IPS-NIHi7 (cell line): ENCODE measurements around the gene GRM7.

Experiments
- DNase-seq: peaks from one replicate; pipeline ENCODE4 v3.0.0; 2012; ENCODE audit warnings: mixed read lengths; ENCODE audit errors: extremely low spot score

Gene GRM7

DNA sequence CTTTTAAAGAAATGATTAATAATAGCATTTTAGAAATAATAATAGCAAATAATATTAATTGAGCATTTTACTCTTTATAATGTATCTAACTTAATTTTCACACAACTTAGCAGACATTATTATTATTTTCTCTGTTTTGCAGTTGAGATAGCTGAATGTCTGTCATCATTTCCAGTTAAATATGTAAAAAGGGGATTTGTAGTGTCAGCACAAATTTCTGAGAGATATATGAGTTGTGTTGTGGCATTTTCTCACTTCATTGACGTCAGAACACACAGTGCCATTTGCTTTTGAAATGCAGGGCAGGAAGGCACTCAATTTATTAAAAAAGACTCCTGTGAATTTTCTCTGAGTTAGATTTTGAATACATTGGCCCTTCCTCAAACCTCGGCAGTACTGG, 111.0 kb downstream of the GRM7 start:
- no peak for DNase-seq

DNA sequence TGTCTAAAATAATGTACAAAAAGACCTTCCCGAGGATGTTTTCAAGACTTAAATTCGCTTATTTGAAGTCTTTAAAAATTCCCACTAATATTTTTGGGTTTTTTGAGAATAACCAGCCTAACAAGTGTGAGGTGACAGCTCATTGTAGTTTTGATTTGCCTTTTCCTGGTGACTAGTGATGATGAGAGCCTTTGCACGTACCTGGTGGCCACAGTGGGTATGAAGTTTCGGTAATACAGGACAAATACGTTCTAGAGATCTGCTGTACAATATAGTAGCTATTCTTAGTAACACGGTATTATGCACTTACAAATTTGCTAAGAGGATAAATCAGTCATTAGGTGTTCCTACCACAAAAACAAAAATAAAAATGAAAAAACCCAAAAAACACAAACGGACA, 124.9 kb downstream of the GRM7 start:
- no peak for DNase-seq

DNA sequence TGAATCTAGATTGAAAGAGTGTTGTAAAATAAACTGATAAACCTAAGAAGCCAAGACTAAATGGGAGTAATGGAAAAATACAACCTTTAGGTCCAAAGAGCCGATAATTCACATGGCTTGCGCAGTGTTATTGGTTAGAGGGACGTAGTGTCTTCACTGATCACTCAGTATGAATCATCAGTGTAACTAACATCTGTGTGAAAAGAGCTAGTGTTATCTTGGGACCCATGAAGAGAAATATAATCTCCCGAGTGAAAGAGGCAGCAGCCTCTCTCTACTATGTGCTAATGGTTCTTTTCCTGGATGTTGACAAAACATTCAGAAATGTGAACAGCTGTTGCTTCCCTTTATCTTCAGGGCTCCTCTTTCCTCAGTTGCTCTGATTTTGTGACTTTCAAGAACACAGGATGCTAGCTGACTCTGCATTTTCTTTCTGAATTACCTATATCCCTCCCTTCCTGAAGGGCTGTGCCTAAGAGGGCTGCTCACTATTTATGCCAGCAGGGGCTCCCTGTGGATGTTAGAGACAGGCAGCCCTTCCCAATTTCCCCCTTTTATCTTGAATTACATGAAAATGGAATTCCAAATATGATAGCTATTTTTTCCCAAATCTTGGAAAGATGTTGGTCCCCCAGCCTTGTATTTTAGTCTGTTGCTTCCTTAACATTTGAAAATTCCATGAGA, 128.8 kb downstream of the GRM7 start:
- no peak for DNase-seq

DNA sequence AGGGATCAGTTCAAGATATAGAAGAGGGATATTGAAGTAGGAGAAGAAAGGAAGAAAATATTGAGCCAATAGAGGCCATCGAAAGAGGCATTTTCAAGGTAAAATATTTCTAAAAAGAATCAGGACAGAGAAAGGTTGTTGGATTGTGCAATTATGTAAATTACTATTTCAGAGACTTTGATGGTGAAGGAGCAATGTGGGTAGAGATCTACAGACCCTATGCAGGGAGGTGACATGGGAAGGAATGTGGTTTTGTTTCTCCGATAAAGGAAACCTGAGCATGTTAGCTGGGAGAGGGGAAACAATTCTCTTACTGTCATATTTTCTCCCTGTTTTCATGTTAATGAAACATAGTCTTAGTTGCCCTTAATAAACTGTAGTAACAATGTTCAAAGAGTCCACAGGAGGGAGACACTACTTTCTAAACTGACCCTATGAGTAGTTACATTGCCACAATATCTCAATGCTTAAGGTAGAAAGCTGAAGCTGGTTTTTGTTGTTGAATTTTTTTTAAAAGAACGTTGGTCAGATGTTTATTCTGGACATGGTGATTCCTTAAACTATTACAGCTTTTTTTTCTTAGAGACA, 133.3 kb downstream of the GRM7 start:
- DNase-seq = no peak

DNA sequence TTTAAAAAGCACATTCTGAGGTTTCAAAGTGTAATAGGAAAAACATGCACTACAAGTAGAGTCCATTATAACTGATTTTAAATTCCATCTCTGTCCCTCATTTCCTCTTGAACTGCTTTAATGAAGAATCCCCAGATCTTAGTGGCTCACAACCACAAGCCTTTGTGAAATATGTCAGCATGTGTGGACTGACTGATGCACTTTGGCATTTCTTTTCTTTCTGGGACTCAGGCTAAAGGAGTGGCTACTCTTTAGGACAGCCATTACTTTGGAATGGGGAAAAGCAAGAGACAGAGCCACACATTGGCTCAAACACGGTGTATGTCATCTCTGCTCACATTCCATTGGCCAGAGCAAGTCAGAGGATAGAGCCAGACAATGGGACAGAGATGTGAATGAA, 139.6 kb downstream of the GRM7 start:
- no peak for DNase-seq

DNA sequence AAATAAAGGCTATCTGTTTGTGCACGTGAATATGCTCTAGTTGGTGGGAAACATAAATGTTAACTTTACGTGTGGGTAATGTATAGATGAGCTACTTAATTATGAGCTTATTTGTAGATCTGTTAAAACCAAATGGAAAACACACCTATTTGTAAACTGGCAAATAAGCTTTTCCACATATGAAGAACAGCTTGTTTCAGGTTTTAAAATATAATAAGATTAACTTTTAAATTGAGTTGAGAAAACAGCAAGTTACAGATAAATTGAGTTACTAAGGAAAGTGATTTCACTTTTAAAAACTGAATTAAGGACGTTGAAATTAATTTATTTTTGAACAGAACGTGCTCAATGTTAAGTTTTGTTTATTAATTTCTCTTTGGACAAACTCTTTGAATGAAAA, 140.5 kb downstream of the GRM7 start:
- no peak for DNase-seq

DNA sequence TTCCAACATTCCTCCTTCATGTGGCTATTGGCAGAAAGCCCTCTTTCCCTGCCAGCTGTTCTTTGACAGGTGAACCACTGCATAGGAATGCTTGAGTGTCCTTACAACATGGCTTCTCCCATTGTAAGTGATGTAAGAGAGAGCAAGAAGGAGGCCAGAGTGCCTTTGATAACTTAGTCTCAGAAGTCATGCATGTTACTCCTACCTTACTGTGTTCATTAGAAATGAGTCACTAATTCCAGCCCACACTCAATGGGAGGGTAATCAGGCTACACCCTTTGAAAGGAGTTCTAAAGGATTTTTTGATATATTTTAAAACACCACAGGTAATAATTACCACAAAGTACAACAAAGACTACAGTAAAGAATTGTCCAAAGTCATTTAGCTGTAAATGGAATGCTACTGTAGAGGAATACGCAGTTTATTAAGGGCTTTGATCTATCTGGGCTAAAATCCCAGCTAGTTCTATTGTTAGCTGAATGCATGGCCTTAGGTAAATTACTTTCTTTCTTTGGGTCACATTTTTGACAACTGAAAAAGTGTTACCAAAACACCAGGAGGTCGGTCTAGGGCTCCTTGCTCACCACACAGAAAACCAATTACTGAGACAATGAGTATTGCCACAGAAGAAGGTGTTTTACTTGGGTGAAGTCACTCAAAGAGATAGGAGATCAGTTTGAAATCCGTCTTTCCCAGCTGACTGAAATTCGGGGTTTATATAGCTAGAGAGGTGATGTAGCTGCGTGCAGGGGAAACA, 154.9 kb downstream of the GRM7 start:
- DNase-seq = no peak

DNA sequence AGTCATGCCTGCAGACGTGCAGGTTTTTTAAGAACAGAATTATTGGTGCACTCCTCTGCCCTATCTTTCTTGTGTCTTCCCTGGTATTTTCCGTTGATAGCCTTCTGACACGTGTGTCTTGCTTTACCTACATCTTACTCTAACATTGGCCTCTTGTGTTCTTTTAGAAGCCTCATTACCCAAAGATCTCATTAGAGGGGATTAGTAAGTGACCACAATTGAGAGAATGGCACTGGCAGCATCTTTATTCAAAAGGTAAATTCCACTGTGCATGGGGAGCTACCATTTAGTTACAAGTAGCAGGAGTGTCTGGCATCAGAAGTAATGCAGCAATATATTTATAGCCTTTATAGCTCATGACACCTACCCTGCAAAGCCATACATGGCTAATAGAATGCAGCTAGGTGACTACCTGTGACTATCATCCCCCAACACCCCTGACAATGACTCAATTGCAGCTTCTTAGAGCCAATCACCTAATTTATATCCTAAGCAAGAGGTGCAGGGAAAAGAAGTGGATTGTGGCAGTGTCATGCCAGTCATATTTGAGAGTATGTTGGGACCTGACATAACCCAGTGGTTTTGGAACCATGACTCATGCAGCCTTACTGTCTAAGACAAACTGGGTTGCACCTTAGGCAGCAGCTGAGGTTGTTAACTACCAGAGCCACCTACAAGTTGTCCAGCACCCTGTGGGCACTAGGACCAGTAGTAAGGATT, 164.8 kb downstream of the GRM7 start:
- DNase-seq = no peak

DNA sequence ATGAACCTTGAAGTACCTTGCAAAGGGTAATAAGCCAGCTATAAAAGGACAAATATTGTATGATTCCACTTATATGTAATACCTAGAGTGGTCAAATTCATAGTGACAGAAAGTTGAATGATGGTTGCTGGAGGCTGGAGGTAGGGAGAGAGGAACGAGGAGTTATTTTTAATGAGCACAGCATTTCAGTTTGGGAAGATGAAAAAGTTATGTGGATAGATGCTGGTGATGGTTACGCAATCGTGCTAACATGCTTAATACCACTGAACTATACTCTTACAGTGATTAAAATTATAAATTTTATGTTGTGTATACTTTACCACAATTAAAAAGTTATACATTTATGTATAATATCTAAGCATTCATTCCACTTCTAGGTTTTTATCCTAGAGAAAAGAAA, 168.6 kb downstream of the GRM7 start:
- no peak for DNase-seq

DNA sequence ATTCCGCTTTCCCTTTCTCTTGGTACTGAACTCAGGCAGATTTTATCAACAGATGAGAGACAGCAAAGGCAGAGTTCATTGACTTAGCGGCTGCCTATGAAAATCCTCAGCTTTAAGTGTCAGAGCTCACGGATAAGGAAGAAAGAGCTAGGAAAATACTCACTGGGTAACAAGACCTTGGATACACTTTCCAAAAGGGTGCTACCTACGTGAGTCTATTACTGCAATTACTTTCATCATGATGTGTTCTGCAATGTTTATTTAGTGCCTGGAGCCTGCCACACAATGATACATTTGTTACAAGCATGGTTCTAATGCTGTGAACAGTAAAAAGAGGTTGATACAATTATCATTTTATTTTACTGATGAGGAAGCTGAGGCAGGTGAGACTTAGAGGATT, 177.5 kb downstream of the GRM7 start:
- DNase-seq = no peak

DNA sequence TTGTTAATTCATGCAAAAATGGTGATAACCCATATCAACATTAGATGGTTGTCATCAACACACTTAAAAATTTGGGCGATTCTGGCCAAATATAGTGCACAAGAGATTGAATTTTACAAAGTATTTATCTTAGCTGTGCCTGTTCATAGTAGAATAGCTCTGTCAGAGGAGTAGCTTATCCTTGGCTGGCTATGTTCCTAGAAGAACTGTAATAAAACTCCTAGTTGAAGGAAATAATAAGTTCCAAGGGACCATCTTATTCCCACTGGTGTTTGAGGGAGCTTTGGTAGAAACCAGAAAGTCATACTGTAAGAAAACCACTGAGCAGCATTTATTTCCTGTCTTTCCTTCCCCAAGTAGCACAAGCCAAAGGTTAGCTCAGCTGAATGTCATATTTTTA, 201.8 kb downstream of the GRM7 start:
- no peak for DNase-seq

DNA sequence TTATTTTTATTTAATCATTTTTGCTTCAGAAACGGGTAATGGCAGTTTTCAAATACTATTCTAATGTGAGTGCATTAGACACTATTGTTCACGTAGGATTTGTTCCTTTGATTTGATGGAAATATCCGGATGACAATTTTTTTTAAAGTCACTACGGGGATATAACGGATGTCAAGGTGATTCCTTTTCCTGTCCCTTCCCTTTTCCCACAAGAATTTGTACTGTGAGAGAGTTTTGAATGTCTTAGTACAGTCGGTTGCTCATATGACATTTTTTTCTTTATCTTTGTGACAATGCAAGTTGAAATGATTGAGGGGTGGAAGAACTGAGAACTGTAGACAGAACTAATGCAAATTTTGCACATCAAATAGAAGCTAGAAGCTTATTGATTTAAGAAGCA, 209.5 kb downstream of the GRM7 start:
- DNase-seq = no peak

DNA sequence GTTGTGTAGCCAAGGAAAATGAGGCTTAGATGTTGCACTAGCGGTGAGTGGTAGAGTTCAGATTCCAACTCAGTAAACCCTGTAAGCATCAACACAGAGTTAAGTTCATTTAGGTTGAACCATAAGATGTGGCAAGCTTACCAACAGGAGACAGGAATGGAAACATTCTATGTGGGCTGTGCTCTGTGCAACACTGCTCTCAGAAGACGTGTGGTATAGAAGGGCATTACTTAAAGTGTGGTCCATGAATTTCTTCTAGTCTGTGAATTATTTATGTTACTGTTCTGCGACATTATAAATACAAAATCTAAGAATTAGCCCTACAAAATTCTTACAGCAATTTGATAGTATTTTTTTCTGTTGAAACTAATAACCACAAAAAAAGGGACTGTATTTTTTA, 213.3 kb downstream of the GRM7 start:
- DNase-seq = no peak

DNA sequence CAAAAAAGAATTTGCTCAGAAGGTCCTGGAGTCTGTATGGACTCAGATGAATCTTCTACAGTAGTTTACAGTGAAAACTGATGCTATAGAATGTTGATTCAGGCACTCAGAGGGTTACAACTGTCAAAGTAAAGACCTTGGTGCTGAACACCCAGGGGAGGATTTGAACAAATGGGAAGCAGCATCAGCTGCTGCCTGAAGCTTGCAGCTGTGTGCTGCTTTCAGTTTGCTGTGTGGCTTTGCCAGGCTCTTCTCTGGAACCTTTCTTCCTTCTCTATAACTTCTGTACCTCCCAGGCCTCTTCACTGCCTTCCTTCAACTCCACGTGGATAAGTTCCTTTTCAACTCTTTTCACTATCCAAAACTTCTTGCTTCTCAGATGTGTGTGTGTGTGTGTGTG, 214.2 kb downstream of the GRM7 start:
- no peak for DNase-seq

DNA sequence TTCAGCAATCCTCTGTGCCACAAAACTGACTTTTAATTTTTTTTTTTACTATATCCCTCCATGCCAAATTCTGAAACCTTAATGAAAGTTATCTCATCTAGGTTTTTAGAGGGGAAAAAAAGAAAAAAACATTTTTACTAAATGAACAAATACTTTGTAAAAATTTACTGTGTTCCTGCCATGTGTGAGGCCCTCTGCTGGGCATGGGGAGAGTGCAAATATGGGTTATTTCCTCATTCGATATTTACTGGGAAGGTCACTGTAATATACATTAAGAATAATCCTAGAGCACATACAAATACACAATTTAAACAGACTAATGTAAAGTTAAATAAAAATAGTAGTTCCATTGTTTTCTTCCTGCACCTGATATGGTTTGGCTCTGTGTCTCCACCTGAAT, 215.0 kb downstream of the GRM7 start:
- no peak for DNase-seq

DNA sequence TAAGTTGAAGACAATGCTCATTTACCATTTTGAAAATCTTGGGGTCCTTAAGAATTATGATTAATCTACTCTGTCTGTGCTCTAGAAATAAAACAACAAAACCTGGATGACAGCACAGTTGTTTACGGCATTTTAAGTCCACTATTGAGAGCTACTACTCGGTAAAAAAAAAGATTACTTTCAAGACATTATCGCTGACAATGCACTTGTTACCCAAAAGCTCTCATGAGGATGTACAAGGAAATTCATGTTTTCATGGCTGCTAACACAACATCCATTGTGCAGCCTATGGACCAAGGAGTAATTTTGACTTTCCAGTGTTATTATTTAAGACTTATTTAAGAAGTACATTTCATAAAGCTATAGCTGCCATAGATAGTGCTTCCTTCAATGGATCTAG, 221.3 kb downstream of the GRM7 start:
- DNase-seq = no peak

DNA sequence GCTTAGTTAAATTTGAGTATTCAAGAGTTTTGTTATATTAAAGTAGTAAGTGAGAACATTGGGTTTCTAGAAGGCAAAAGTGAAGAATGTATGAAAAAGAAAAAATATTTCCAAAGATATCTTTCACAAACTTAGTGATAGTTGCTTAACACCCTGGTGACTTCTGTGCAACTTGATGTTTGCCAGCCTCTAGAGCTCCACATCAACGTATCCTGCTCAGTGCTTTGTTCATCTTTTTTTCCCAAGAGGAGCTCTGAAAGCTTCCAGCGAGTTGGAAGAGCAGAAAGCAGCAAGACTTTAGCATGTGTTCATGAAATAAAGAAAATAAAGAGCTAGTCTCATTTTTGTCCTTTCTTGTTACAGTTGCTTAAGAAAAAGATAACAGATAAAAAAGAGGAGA, 225.5 kb downstream of the GRM7 start:
- DNase-seq = no peak

DNA sequence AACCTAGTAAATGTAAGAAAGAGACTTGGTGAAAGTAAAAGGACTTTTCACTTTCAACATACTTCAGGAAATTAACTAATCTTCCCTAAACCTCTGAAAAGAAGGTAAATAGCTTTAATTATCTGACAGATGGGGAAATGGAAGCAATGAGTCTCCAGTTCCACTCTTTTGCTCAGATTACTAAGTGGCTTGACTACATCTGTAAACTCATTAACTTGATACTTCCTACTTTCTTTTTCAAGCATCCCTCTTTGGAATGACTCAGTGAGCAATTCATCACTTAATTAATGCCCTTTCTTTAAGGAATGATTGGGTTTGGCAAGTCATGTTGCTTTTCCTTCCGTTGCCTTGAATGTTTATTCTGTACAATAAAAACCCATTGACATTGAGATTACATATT, 234.2 kb downstream of the GRM7 start:
- no peak for DNase-seq

DNA sequence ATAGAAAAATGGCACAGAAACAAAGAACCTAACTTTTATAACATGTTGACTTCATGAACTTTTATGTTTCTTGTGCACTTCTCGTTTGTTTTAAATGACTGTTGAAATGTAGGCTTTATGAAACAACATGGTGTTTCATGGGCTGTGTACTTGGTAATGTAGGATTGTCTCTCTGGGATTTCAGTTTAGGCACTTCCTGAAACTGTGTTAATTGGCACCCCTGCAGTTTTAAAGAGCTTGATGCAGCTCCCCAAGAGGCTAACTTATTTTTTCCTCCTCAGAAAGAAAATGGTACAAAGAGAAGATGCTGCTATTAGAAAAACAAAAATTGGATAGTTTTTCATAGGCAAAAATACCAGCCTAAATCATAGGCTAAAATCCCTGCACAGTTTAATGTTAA, 239.2 kb downstream of the GRM7 start:
- DNase-seq = no peak

DNA sequence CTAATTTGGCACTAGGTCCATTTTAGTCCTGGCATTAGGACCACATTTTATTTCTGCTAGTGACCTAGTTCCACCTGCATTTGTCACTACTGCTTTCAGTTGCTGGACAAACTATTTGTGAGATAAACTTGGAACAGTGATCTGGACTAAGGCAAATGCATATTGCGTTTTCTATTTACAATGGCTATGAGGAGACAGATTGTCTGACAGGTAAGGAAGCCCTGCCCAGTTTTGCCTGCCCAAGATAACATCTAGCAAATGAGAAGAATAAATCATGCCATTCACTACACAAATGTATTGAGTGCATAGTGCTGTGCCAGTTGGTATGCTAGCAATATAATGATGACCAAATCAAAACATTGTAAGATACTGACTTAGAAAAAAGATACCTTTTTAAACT, 245.7 kb downstream of the GRM7 start:
- DNase-seq = no peak

DNA sequence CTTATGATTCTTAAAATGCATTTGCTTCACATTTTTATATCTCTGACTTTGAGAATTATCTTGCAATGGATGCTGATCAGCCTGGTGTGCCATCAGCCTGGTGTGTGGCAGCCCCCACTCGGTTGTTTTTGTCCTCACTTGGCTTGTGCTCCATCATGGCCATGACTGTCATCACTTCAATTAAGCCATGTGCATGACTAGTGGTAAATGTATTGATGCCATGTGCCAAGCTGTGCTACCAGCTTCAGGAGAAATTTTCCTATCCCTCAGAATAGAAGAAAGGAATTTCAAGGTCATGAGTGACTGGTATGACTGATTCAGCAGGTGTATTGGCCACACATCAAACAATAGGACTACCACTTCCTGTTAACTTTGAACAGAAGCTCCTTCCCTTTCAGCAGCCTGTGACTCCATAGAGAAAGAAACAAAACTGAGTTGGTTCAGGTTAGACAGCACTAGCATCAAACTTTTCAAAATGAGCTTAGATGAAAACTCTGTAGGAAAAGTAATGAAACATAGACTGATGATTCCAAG, 251.7 kb downstream of the GRM7 start:
- DNase-seq = no peak

DNA sequence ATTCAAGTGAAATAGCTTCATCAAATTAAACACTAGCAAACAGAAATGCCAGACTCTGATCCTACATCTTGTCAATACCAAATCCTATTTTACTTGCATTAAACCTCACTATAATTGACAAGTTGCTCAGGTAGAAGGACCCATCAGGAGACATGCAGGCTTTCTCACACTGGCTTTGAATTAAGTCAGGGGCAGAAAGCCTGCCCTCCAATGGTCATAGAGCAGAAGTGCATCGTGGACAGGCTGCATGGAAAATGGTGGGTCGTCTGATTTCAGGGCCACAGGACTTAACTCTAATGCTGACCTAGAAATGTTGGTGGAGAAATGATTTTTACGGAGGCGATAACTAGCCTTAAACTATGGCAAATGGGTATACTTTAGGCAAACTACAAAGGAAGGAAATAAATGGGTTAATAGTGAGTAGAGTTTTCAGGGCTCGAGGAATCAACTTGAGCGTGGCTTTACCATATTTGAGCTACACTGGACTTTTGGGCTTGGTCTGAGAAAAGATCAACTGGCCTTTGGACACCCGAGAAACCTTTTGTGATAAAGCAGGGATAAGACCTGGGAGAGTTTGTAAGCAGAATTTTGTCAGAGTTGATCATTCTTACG, 283.9 kb downstream of the GRM7 start:
- peak; percentile 46 for DNase-seq
